Astrocyte (in vitro differentiated cells and primary cell): ENCODE results near the gene TRMT11. TPM values are rescaled to one million over a fixed set of nuclear protein-coding genes. Genes with fewer than 3 reads are reported as not detected.

ENCODE experiments used
- DNase-seq: peaks from one replicate; pipeline ENCODE4 v3.0.0-alpha.2; 2010; ENCODE audit warnings: low read depth
- FAIRE-seq: peaks from 2 replicates; lab custom pipeline; 2011; peaks lifted over from hg19 to GRCh38; lab: Jason Lieb, UNC
- H2AFZ ChIP-seq: 2 replicates; pipeline ENCODE4 v1.6.0; 2012; ENCODE audit warnings: low read depth, low read length, inconsistent platforms
- H3K27ac ChIP-seq: 2 replicates; pipeline ENCODE4 v1.5.1; 2011; ENCODE audit warnings: low read depth, low read length, inconsistent platforms
- H3K27me3 ChIP-seq: 2 replicates; pipeline ENCODE4 v1.6.0; 2011; ENCODE audit warnings: low read length, inconsistent platforms; ENCODE audit not compliant: insufficient read depth
- H3K36me3 ChIP-seq: 2 replicates; pipeline ENCODE4 v1.5.1; 2011; ENCODE audit warnings: low read length, inconsistent platforms; ENCODE audit not compliant: insufficient read depth
- H3K4me1 ChIP-seq: 2 replicates; pipeline ENCODE4 v1.5.1; 2011; ENCODE audit warnings: low read length, inconsistent platforms; ENCODE audit not compliant: insufficient read depth
- H3K4me2 ChIP-seq: 2 replicates; pipeline ENCODE4 v1.6.0; 2012; ENCODE audit warnings: low read length, inconsistent platforms
- H3K4me3 ChIP-seq: 2 replicates; pipeline ENCODE4 v1.5.1; 2011; ENCODE audit warnings: low read depth, mild to moderate bottlenecking, low read length, inconsistent platforms; ENCODE audit not compliant: insufficient read depth
- H3K79me2 ChIP-seq: 2 replicates; pipeline ENCODE4 v1.6.0; 2012; ENCODE audit warnings: mild to moderate bottlenecking, low read length, inconsistent platforms; ENCODE audit not compliant: insufficient read depth
- H3K9ac ChIP-seq: 2 replicates; pipeline ENCODE4 v1.6.0; 2012; ENCODE audit warnings: mild to moderate bottlenecking, low read length, inconsistent platforms
- H3K9me3 ChIP-seq: 2 replicates; pipeline ENCODE4 v1.5.1; 2012; ENCODE audit warnings: low read depth, mild to moderate bottlenecking, low read length, inconsistent platforms; ENCODE audit not compliant: insufficient read depth
- H4K20me1 ChIP-seq: 2 replicates; pipeline ENCODE4 v1.6.0; 2012; ENCODE audit warnings: low read length, inconsistent platforms; ENCODE audit not compliant: insufficient read depth
- H3K27ac Mint-ChIP-seq: one replicate; pipeline ENCODE4 v1.8.0; 2021; ENCODE audit warnings: mild to moderate bottlenecking, mixed read lengths; ENCODE audit not compliant: unreplicated experiment
- H3K27me3 Mint-ChIP-seq: one replicate; pipeline ENCODE4 v1.8.0; 2021; ENCODE audit warnings: low read depth, mixed read lengths; ENCODE audit not compliant: unreplicated experiment
- H3K36me3 Mint-ChIP-seq: one replicate; pipeline ENCODE4 v1.8.0; 2021; ENCODE audit warnings: low read depth, mixed read lengths; ENCODE audit not compliant: unreplicated experiment
- H3K4me1 Mint-ChIP-seq: one replicate; pipeline ENCODE4 v1.8.0; 2021; ENCODE audit warnings: low read depth, mixed read lengths; ENCODE audit not compliant: unreplicated experiment
- H3K4me3 Mint-ChIP-seq: one replicate; pipeline ENCODE4 v1.8.0; 2021; ENCODE audit warnings: mild to moderate bottlenecking, moderate library complexity, mixed read lengths; ENCODE audit not compliant: unreplicated experiment
- H3K9me3 Mint-ChIP-seq: one replicate; pipeline ENCODE4 v1.8.0; 2021; ENCODE audit warnings: mild to moderate bottlenecking, mixed read lengths; ENCODE audit not compliant: unreplicated experiment
- EZH2 ChIP-seq: IDR thresholded peaks from 2 replicates; pipeline ENCODE4 v1.6.1; 2012; ENCODE audit warnings: mild to moderate bottlenecking, low read length, inconsistent platforms; ENCODE audit not compliant: insufficient read depth
- total RNA-seq: library from RNA; stranded (reverse); gene quantifications from 2 replicates; pipeline ENCODE4 v1.2.1, GENCODE V29; 2021
- TF ChIP-seq, protein P1 (sequence below): IDR thresholded peaks from 2 replicates; pipeline ENCODE4 v1.5.1; 2011; ENCODE audit warnings: low read depth, mild to moderate bottlenecking, inconsistent platforms, low read length, moderate library complexity; ENCODE audit not compliant: insufficient read depth

TRMT11 gene
- total RNA-seq, 1 donor from 2014 or later = 18.2 TPM

DNA sequence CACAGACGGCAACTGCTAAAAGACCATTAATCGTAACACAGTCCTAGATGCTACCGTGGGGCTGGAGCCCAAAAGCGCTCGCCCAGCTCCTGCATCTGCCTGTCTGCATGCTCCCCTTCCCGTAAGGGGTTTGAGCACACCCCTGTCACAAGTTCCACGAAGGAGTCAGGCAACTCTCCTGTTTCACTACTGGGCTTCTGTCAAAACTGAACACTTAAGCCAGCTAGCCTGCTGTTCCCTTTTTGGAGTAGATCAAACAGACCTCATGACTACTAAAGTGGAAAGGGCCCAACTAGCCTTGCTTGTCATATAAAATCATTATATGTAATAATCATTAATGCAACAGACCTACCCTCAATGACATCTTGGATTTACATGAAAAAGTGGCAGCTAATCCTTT lies 61.3 kb downstream of the TRMT11 start:
- Histone ChIP-seq H3K36me3 (peaks cover 7% of the 10 kb centered on the region), H2AFZ (no peak overlapping the region), H3K27me3 (no peaks in the 10 kb centered on the region), H3K4me1 (no peaks in the 10 kb centered on the region), H3K27ac (no peak overlapping the region), H3K4me2 (no peak overlapping the region), H3K9me3 (no peaks in the 10 kb centered on the region), H3K79me2 (no peaks in the 10 kb centered on the region), H4K20me1 (no peaks in the 10 kb centered on the region), H3K4me3 (no peak overlapping the region), H3K9ac (no peak overlapping the region)
- TF ChIP-seq, protein P1, sequence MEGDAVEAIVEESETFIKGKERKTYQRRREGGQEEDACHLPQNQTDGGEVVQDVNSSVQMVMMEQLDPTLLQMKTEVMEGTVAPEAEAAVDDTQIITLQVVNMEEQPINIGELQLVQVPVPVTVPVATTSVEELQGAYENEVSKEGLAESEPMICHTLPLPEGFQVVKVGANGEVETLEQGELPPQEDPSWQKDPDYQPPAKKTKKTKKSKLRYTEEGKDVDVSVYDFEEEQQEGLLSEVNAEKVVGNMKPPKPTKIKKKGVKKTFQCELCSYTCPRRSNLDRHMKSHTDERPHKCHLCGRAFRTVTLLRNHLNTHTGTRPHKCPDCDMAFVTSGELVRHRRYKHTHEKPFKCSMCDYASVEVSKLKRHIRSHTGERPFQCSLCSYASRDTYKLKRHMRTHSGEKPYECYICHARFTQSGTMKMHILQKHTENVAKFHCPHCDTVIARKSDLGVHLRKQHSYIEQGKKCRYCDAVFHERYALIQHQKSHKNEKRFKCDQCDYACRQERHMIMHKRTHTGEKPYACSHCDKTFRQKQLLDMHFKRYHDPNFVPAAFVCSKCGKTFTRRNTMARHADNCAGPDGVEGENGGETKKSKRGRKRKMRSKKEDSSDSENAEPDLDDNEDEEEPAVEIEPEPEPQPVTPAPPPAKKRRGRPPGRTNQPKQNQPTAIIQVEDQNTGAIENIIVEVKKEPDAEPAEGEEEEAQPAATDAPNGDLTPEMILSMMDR = no peak
- no peak for TF ChIP-seq EZH2
- peaks cover under 1% of the 10 kb centered on the region for H3K4me1 Mint-ChIP-seq
- no peaks in the 10 kb centered on the region for H3K9me3 Mint-ChIP-seq
- H3K27ac Mint-ChIP-seq = no peak overlapping the region
- H3K4me3 Mint-ChIP-seq = no peak overlapping the region
- H3K36me3 Mint-ChIP-seq = peaks cover 29% of the 10 kb centered on the region
- no peaks in the 10 kb centered on the region for H3K27me3 Mint-ChIP-seq
- no peak for FAIRE-seq
- no peak for DNase-seq

DNA sequence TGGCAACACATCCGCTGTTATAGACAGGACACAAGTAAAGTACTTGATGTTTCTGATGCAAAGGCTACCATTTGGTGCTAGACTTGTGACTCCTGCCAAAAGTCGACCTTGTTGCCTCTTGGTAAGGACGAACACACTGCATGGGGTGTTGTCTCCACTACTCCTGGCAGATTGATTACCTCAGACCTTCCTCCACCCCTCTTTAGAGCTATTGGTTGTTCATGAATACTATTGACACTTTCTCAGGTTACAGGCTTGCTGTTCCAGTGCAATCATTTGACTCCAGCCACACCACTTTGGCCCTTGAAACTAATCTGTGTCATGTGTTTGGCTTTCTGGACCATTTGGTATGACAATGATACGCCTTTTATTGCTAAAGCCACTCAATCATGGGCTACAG lies 62.3 kb downstream of the TRMT11 start:
- no peaks in the 10 kb centered on the region for H4K20me1 ChIP-seq
- Mint-ChIP-seq H3K4me1 (no peaks in the 10 kb centered on the region), H3K27ac (no peak overlapping the region), H3K27me3 (no peaks in the 10 kb centered on the region), H3K9me3 (no peaks in the 10 kb centered on the region), H3K4me3 (no peak overlapping the region), H3K36me3 (peaks cover 27% of the 10 kb centered on the region)
- no peak for TF ChIP-seq EZH2
- TF ChIP-seq, protein P1 = no peak
- H3K4me3 ChIP-seq = no peak overlapping the region
- H3K9me3 ChIP-seq = no peaks in the 10 kb centered on the region
- H3K9ac ChIP-seq = no peak overlapping the region
- no peaks in the 10 kb centered on the region for H3K4me1 ChIP-seq
- H3K27me3 ChIP-seq = no peaks in the 10 kb centered on the region
- no peak overlapping the region for H3K4me2 ChIP-seq
- H3K79me2 ChIP-seq = no peaks in the 10 kb centered on the region
- H3K36me3 ChIP-seq = peaks cover 10% of the 10 kb centered on the region
- FAIRE-seq (no peak), DNase-seq (no peak)
- H2AFZ ChIP-seq = no peak overlapping the region
- no peak overlapping the region for H3K27ac ChIP-seq

DNA sequence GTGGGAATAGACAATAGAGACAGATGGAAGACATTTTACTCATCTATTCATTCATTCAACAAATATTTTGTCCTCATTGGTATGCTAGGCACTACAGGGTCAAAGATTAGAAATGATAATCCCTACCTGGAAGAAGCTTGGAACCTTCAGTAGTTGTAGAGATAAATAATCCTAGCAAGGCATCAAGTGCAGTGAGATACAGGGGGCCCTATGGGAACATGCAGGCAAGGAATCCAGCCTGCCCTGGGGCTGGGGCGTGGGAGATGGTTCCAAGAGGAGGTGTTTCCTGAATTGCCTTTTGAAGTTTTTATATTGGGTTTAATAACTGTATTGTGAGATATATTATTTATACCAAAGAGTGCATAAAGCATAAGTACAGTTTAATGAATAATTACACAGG lies 64.5 kb downstream of the TRMT11 start:
- Histone ChIP-seq H3K36me3 (peaks cover 10% of the 10 kb centered on the region), H3K4me3 (no peak overlapping the region), H4K20me1 (no peaks in the 10 kb centered on the region), H3K27ac (no peak overlapping the region), H3K4me1 (no peaks in the 10 kb centered on the region), H3K27me3 (no peaks in the 10 kb centered on the region), H2AFZ (no peak overlapping the region), H3K79me2 (no peaks in the 10 kb centered on the region), H3K9me3 (no peaks in the 10 kb centered on the region), H3K9ac (no peak overlapping the region), H3K4me2 (no peak overlapping the region)
- Mint-ChIP-seq H3K4me1 (peaks cover 8% of the 10 kb centered on the region), H3K36me3 (peaks cover 18% of the 10 kb centered on the region), H3K27ac (no peak overlapping the region), H3K9me3 (no peaks in the 10 kb centered on the region), H3K4me3 (no peak overlapping the region), H3K27me3 (no peaks in the 10 kb centered on the region)
- FAIRE-seq (no peak), DNase-seq (no peak)
- TF ChIP-seq, protein P1 = no peak
- no peak for TF ChIP-seq EZH2
